ENCODE measurements around the gene TMEM185B. TPM values are rescaled to one million over a fixed set of nuclear protein-coding genes. Genes with fewer than 3 reads are reported as not detected.

The TMEM185B gene
- total RNA-seq, 1 donor from 2014 or later = 27.9 TPM

DNA sequence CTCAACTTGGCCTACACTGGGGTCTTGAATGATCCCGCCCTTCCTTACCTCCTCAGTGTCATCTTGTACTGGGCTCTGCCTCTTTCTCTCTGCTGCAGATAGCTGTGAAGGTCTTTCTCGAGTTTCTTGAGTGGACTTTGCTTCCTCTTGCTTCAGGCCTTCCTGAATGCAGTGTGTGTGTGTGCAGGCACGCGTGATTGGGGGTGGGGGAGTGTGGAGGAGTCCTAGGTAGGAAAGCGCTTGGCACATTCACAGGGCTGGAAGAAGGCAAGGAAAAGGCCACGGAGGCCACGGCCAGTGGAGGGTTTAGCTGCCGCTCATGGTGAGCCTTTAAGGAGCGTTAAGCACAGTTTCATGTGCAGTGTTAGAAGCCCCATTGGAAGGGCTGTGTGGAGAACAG, 35.0 kb upstream of the TMEM185B start:
- Mint-ChIP-seq H3K4me3 (ENCODE audit: unreplicated experiment) (no peak overlapping the region), H3K4me1 (ENCODE audit: low read depth, unreplicated experiment) (peaks cover 17% of the 10 kb centered on the region)
- H4K20me1 ChIP-seq (ENCODE audit: insufficient read depth, low read length) = peaks cover 86% of the 10 kb centered on the region

DNA sequence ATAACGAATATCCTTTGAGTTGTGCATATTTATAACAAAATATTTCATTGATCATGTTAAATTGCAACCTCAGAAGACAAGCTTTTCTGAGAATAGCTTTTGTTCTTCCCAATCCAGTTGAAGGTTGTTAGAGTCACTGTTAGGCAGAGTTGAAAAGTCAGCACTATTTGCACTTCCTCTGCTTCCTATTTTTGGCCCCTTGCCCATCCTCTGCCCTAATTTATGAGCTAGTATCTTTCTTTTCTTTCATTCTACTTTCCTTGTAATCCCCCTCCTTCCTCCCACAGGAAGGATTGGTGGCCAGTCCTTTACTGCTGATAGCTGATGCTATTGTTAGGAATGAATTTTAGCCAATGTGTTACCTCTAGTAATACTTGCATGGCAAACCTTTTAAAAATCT, 34.3 kb upstream of the TMEM185B start:
- H3K9me3 Mint-ChIP-seq (ENCODE audit: unreplicated experiment) = peaks cover 3% of the 10 kb centered on the region
- peaks cover 80% of the 10 kb centered on the region for H4K20me1 ChIP-seq (ENCODE audit: insufficient read depth, low read length)
- DNase-seq (ENCODE audit: low read depth) (no peak), FAIRE-seq (no peak)
- H3K36me3 Mint-ChIP-seq (ENCODE audit: low read depth, unreplicated experiment) = peaks cover 14% of the 10 kb centered on the region
- H2AFZ ChIP-seq (ENCODE audit: low read depth, low read length) = no peak overlapping the region
- no peaks in the 10 kb centered on the region for H3K27me3 ChIP-seq (ENCODE audit: insufficient read depth, low read length)
- TF ChIP-seq CTCF (IDR thresholded peaks at IDR 0.05; ENCODE audit: insufficient read depth, low read depth, low read length) = no peak
- TF ChIP-seq EZH2 (IDR thresholded peaks at IDR 0.05; ENCODE audit: insufficient read depth, low read length) = no peak
- H3K9ac ChIP-seq (ENCODE audit: low read length) = no peak overlapping the region
- H3K4me1 ChIP-seq (ENCODE audit: insufficient read depth, low read length) = peaks cover 25% of the 10 kb centered on the region
- no peak overlapping the region for H3K27ac ChIP-seq (ENCODE audit: low read depth, low read length)
- H3K4me1 Mint-ChIP-seq (ENCODE audit: low read depth, unreplicated experiment) = peaks cover 15% of the 10 kb centered on the region
- H3K27me3 Mint-ChIP-seq (ENCODE audit: low read depth, unreplicated experiment) = no peaks in the 10 kb centered on the region
- no peak overlapping the region for H3K27ac Mint-ChIP-seq (ENCODE audit: unreplicated experiment)
- no peak overlapping the region for H3K4me3 Mint-ChIP-seq (ENCODE audit: unreplicated experiment)
- peaks cover 83% of the 10 kb centered on the region for H3K79me2 ChIP-seq (ENCODE audit: insufficient read depth, low read length)
- no peak overlapping the region for H3K4me2 ChIP-seq (ENCODE audit: low read length)
- H3K9me3 ChIP-seq (ENCODE audit: insufficient read depth, low read depth, low read length) = peaks cover 5% of the 10 kb centered on the region
- no peaks in the 10 kb centered on the region for H3K36me3 ChIP-seq (ENCODE audit: insufficient read depth, low read length)
- H3K4me3 ChIP-seq (ENCODE audit: insufficient read depth, low read depth, low read length) = no peak overlapping the region

More for the DNA sequence above, 35.0 kb upstream of the TMEM185B start:
- no peak for TF ChIP-seq EZH2 (IDR thresholded peaks at IDR 0.05; ENCODE audit: insufficient read depth, low read length)
- TF ChIP-seq CTCF (IDR thresholded peaks at IDR 0.05; ENCODE audit: insufficient read depth, low read depth, low read length) = no peak
- H3K9me3 ChIP-seq (ENCODE audit: insufficient read depth, low read depth, low read length) = peaks cover 5% of the 10 kb centered on the region
- Mint-ChIP-seq H3K27ac (ENCODE audit: unreplicated experiment) (no peak overlapping the region), H3K36me3 (ENCODE audit: low read depth, unreplicated experiment) (peaks cover 14% of the 10 kb centered on the region), H3K9me3 (ENCODE audit: unreplicated experiment) (peaks cover 3% of the 10 kb centered on the region), H3K27me3 (ENCODE audit: low read depth, unreplicated experiment) (no peaks in the 10 kb centered on the region)
- no peaks in the 10 kb centered on the region for H3K27me3 ChIP-seq (ENCODE audit: insufficient read depth, low read length)
- peaks cover 28% of the 10 kb centered on the region for H3K4me1 ChIP-seq (ENCODE audit: insufficient read depth, low read length)
- FAIRE-seq (no peak), DNase-seq (ENCODE audit: low read depth) (no peak)
- no peak overlapping the region for H3K4me3 ChIP-seq (ENCODE audit: insufficient read depth, low read depth, low read length)
- H3K27ac ChIP-seq (ENCODE audit: low read depth, low read length) = no peak overlapping the region
- H3K4me2 ChIP-seq (ENCODE audit: low read length) = no peak overlapping the region
- H3K9ac ChIP-seq (ENCODE audit: low read length) = no peak overlapping the region
- no peaks in the 10 kb centered on the region for H3K36me3 ChIP-seq (ENCODE audit: insufficient read depth, low read length)
- no peak overlapping the region for H2AFZ ChIP-seq (ENCODE audit: low read depth, low read length)
- H3K79me2 ChIP-seq (ENCODE audit: insufficient read depth, low read length) = peaks cover 86% of the 10 kb centered on the region

GRCh38 chr2:120256651-120257000, 33.4 kb upstream of the TMEM185B start:
- Histone ChIP-seq H3K4me2 (ENCODE audit: low read length) (no peak overlapping the region), H3K27ac (ENCODE audit: low read depth, low read length) (no peak overlapping the region), H3K9me3 (ENCODE audit: insufficient read depth, low read depth, low read length) (peaks cover 5% of the 10 kb centered on the region), H3K9ac (ENCODE audit: low read length) (no peak overlapping the region), H3K4me1 (ENCODE audit: insufficient read depth, low read length) (peaks cover 22% of the 10 kb centered on the region), H3K27me3 (ENCODE audit: insufficient read depth, low read length) (no peaks in the 10 kb centered on the region), H4K20me1 (ENCODE audit: insufficient read depth, low read length) (peaks cover 71% of the 10 kb centered on the region), H2AFZ (ENCODE audit: low read depth, low read length) (no peak overlapping the region), H3K79me2 (ENCODE audit: insufficient read depth, low read length) (peaks cover 74% of the 10 kb centered on the region), H3K36me3 (ENCODE audit: insufficient read depth, low read length) (no peaks in the 10 kb centered on the region), H3K4me3 (ENCODE audit: insufficient read depth, low read depth, low read length) (no peak overlapping the region)
- no peak for FAIRE-seq
- Mint-ChIP-seq H3K27ac (ENCODE audit: unreplicated experiment) (no peak overlapping the region), H3K4me1 (ENCODE audit: low read depth, unreplicated experiment) (peaks cover 14% of the 10 kb centered on the region), H3K4me3 (ENCODE audit: unreplicated experiment) (no peak overlapping the region), H3K9me3 (ENCODE audit: unreplicated experiment) (peaks cover 3% of the 10 kb centered on the region), H3K36me3 (ENCODE audit: low read depth, unreplicated experiment) (peaks cover 14% of the 10 kb centered on the region), H3K27me3 (ENCODE audit: low read depth, unreplicated experiment) (no peaks in the 10 kb centered on the region)
- TF ChIP-seq EZH2 (IDR thresholded peaks at IDR 0.05; ENCODE audit: insufficient read depth, low read length) (no peak), CTCF (IDR thresholded peaks at IDR 0.05; ENCODE audit: insufficient read depth, low read depth, low read length) (no peak)
- no peak for DNase-seq (ENCODE audit: low read depth)

Measured in astrocyte (in vitro differentiated cells and primary cell).